Cardiac fibroblast (primary cell): Measurements from ENCODE around the gene KATNIP.
A peak's percentile ranks its signal among the peaks of the same experiment; 100 is the strongest.

ENCODE experiments used
- DNase-seq, 2 donors: peaks; one replicate each; pipeline versions ENCODE4 v3.0.0 to v3.0.0-alpha.2; 2010; ENCODE audit warnings: low read depth in 2 of 2
- H3K4me3 ChIP-seq, 2 donors: replicated peaks in 1 of 2; 1 replicate in 1 of 2; 2 replicates in 1 of 2; pipeline ENCODE4 v1.5.1; 2011; ENCODE audit warnings: low read depth in 2 of 2, low read length in 2 of 2, mild to moderate bottlenecking in 2 of 2, moderate library complexity in 1 of 2
- CTCF ChIP-seq: IDR thresholded peaks from one replicate; pipeline ENCODE4 v1.5.1; 2011; ENCODE audit warnings: low read depth, mild to moderate bottlenecking, low read length, inconsistent platforms

KATNIP gene

GRCh38 chr16:27585200-27585599 is 35.3 kb downstream of the KATNIP start:
- DNase-seq: no peak
- no peak for TF ChIP-seq CTCF

GRCh38 chr16:27586711-27587110 is 36.8 kb downstream of the KATNIP start:
- TF ChIP-seq CTCF: no peak
- DNase-seq: no peak
- H3K4me3 ChIP-seq: no peak overlapping the region

More at GRCh38 chr16:27585200-27585599, 35.3 kb downstream of the KATNIP start:
- no peak overlapping the region for H3K4me3 ChIP-seq

GRCh38 chr16:27588057-27588456 is 38.1 kb downstream of the KATNIP start:
- no peak overlapping the region for H3K4me3 ChIP-seq
- no peak for DNase-seq
- TF ChIP-seq CTCF: no peak

- no peak for DNase-seq
- no peak overlapping the region for H3K4me3 ChIP-seq
- no peak for TF ChIP-seq CTCF
Observed at GRCh38 chr16:27591837-27592236, 41.9 kb downstream of the KATNIP start.

GRCh38 chr16:27595475-27595874 is 45.5 kb downstream of the KATNIP start:
- no peak for DNase-seq
- no peak overlapping the region for H3K4me3 ChIP-seq
- no peak for TF ChIP-seq CTCF

GRCh38 chr16:27595993-27596392 is 46.0 kb downstream of the KATNIP start:
- TF ChIP-seq CTCF: no peak
- DNase-seq: peak; percentile 28 to 51
- H3K4me3 ChIP-seq: no peak overlapping the region

- DNase-seq: peak; percentile 19 to 31
- no peak for TF ChIP-seq CTCF
- no peak overlapping the region for H3K4me3 ChIP-seq
Observed at GRCh38 chr16:27596411-27596810, 46.5 kb downstream of the KATNIP start.
